H1 (cell line): ENCODE data around the gene ABI3BP. TPM values are rescaled to one million over a fixed set of nuclear protein-coding genes. Genes with fewer than 3 reads are reported as not detected.

ENCODE experiments used
- CTCF ChIA-PET: fragments of 300-600 bp; sonication (Branson Sonifier 250); formaldehyde crosslinking; loops from one replicate; lab custom pipeline; 2021; ENCODE audit not compliant: partially characterized antibody; lab: Charles Lee
- POLR2A ChIA-PET: fragments of 300-600 bp; sonication (Branson Sonifier 250); formaldehyde crosslinking; loops from one replicate; lab custom pipeline; 2021; ENCODE audit warnings: inconsistent platforms; ENCODE audit not compliant: partially characterized antibody; lab: Charles Lee
- DNase-seq, 2 experiments: peaks; one replicate each; pipeline versions ENCODE4 v3.0.0 to v3.0.0-alpha.2; 2010 to 2022; ENCODE audit warnings: low spot score in 2 of 2, low read depth in 1 of 2, mixed read lengths in 1 of 2
- FAIRE-seq: peaks from 2 replicates; lab custom pipeline; 2011; peaks lifted over from hg19 to GRCh38; lab: Jason Lieb, UNC
- H2AFZ ChIP-seq: 2 replicates; pipeline ENCODE4 v1.8.1; 2012; ENCODE audit warnings: low read length, inconsistent platforms
- H2AK5ac ChIP-seq: 2 replicates; pipeline ENCODE4 v1.6.1; 2013; ENCODE audit warnings: low read depth, low read length
- H2BK120ac ChIP-seq: replicated peaks from 2 replicates; pipeline ENCODE3; 2013; ENCODE audit warnings: low read depth, low read length, inconsistent platforms
- H2BK12ac ChIP-seq: 2 replicates; pipeline ENCODE4 v1.6.1; 2013; ENCODE audit warnings: low read depth, low read length
- H2BK15ac ChIP-seq: 2 replicates; pipeline ENCODE4 v1.6.1; 2013; ENCODE audit warnings: low read length
- H2BK20ac ChIP-seq: 2 replicates; pipeline ENCODE4 v1.6.1; 2013; ENCODE audit warnings: low read length
- H2BK5ac ChIP-seq: 2 replicates; pipeline ENCODE4 v1.6.1; 2013; ENCODE audit warnings: low read depth, low read length
- H3K14ac ChIP-seq: 2 replicates; pipeline ENCODE4 v1.6.1; 2013; ENCODE audit warnings: inconsistent platforms; ENCODE audit not compliant: insufficient read length
- H3K18ac ChIP-seq: 2 replicates; pipeline ENCODE4 v1.6.1; 2013; ENCODE audit warnings: low read length; ENCODE audit errors: extremely low read depth
- H3K23ac ChIP-seq: 2 replicates; pipeline ENCODE4 v1.6.1; 2013; ENCODE audit warnings: inconsistent platforms; ENCODE audit not compliant: insufficient read length
- H3K23me2 ChIP-seq: 2 replicates; pipeline ENCODE4 v1.6.1; 2013; ENCODE audit warnings: low read depth, low read length
- H3K27ac ChIP-seq: 2 replicates; pipeline ENCODE4 v1.6.1; 2011; ENCODE audit warnings: low read depth, low read length, inconsistent platforms
- H3K27me3 ChIP-seq, 4 experiments: replicated peaks in 1 of 4; 1 replicate in 1 of 4; 2 replicates in 3 of 4; pipeline versions ENCODE4 v1.6.1 to v1.8.1; 2011 to 2013; ENCODE audit warnings: low read length in 3 of 4, mild to moderate bottlenecking in 3 of 4, inconsistent platforms in 2 of 4, mixed read lengths in 2 of 4, moderate library complexity in 1 of 4; ENCODE audit not compliant: control insufficient read depth in 3 of 4, insufficient read depth in 3 of 4; ENCODE audit errors: extremely low read depth in 1 of 4
- H3K36me3 ChIP-seq, 4 experiments: 2 replicates each; pipeline versions ENCODE4 v1.6.1 to v1.8.1; 2011 to 2013; ENCODE audit warnings: mild to moderate bottlenecking in 4 of 4, low read length in 3 of 4, moderate library complexity in 2 of 4, control low read depth in 1 of 4, inconsistent platforms in 1 of 4; ENCODE audit not compliant: insufficient read depth in 4 of 4, control insufficient read depth in 2 of 4
- H3K4ac ChIP-seq: replicated peaks from 2 replicates; pipeline ENCODE3; 2013; ENCODE audit warnings: low read length, low read depth, mixed read lengths, inconsistent platforms; ENCODE audit not compliant: insufficient read length
- H3K4me1 ChIP-seq, 4 experiments: replicated peaks in 1 of 4; 1 replicate in 1 of 4; 2 replicates in 3 of 4; pipeline versions ENCODE4 v1.6.1 to v1.8.1; 2011 to 2013; ENCODE audit warnings: low read length in 3 of 4, inconsistent platforms in 2 of 4, mixed read lengths in 1 of 4; ENCODE audit not compliant: insufficient read depth in 4 of 4, control insufficient read depth in 3 of 4
- H3K4me2 ChIP-seq, 2 experiments: 2 replicates each; pipeline versions ENCODE4 v1.6.1 to v1.8.1; 2011 to 2013; ENCODE audit warnings: low read depth in 2 of 2, low read length in 2 of 2, control low read depth in 1 of 2, inconsistent platforms in 1 of 2, mild to moderate bottlenecking in 1 of 2; ENCODE audit not compliant: insufficient read depth in 1 of 2
- H3K4me3 ChIP-seq, 4 experiments: fragments of 200-600, 300-600 bp in 1 of 4; sonication (generic), shearing (Covaris generic), sonication (Bioruptor Twin) in 1 of 4; 2 replicates each; pipeline versions ENCODE4 v1.5.1 to v1.8.1; 2011 to 2016; ENCODE audit warnings: low read length in 4 of 4, low read depth in 3 of 4, control low read depth in 2 of 4, inconsistent platforms in 2 of 4, mild to moderate bottlenecking in 2 of 4, mixed read lengths in 1 of 4, moderate library complexity in 1 of 4; ENCODE audit not compliant: insufficient read depth in 2 of 4; ENCODE audit errors: extremely low read depth in 1 of 4
- H3K56ac ChIP-seq: replicated peaks from 2 replicates; pipeline ENCODE3; 2013; ENCODE audit warnings: low read depth, mild to moderate bottlenecking, mixed read lengths, low read length, inconsistent platforms; ENCODE audit not compliant: insufficient read length
- H3K79me1 ChIP-seq: 2 replicates; pipeline ENCODE4 v1.6.1; 2013; ENCODE audit warnings: low read depth, low read length, control low read depth
- H3K79me2 ChIP-seq, 2 experiments: 2 replicates each; pipeline versions ENCODE4 v1.6.1 to v1.8.1; 2012 to 2013; ENCODE audit warnings: low read length in 2 of 2, mild to moderate bottlenecking in 2 of 2, inconsistent platforms in 1 of 2; ENCODE audit not compliant: insufficient read depth in 2 of 2, control insufficient read depth in 1 of 2
- H3K9ac ChIP-seq, 4 experiments: replicated peaks in 1 of 4; 1 replicate in 1 of 4; 2 replicates in 3 of 4; pipeline versions ENCODE4 v1.6.1 to v1.8.1; 2011 to 2013; ENCODE audit warnings: low read depth in 3 of 4, low read length in 3 of 4, control low read depth in 2 of 4, mild to moderate bottlenecking in 2 of 4, moderate library complexity in 2 of 4, inconsistent platforms in 1 of 4; ENCODE audit errors: extremely low read depth in 1 of 4
- H3K9me3 ChIP-seq, 2 experiments: 2 replicates each; pipeline versions ENCODE4 v1.6.1 to v1.8.1; 2012 to 2013; ENCODE audit warnings: mild to moderate bottlenecking in 2 of 2, moderate library complexity in 2 of 2, control low read depth in 1 of 2, inconsistent platforms in 1 of 2, low read depth in 1 of 2, low read length in 1 of 2, mixed read lengths in 1 of 2; ENCODE audit not compliant: insufficient read depth in 2 of 2
- H4K20me1 ChIP-seq, 2 experiments: replicated peaks in 1 of 2; 2 replicates each; pipeline versions ENCODE3 to v1.8.1; 2011 to 2013; ENCODE audit warnings: inconsistent platforms in 2 of 2, low read length in 2 of 2, mild to moderate bottlenecking in 1 of 2; ENCODE audit not compliant: insufficient read depth in 2 of 2, control insufficient read depth in 1 of 2
- H4K5ac ChIP-seq: 2 replicates; pipeline ENCODE4 v1.6.1; 2013; ENCODE audit warnings: low read length, low read depth, mixed read lengths, inconsistent platforms; ENCODE audit not compliant: insufficient read length
- H4K8ac ChIP-seq: 2 replicates; pipeline ENCODE4 v1.8.0; 2013; ENCODE audit warnings: mild to moderate bottlenecking, moderate library complexity, low read length, inconsistent platforms; ENCODE audit not compliant: insufficient read depth; ENCODE audit errors: extremely low read depth
- H4K91ac ChIP-seq: replicated peaks from 2 replicates; pipeline ENCODE3; 2013; ENCODE audit warnings: low read length, mixed read lengths, inconsistent platforms; ENCODE audit not compliant: insufficient read length
- ASH2L ChIP-seq: fragments of 200-600, 300-600 bp; sonication (generic); IDR thresholded peaks from one replicate; pipeline ENCODE4 v1.7.1; 2017; ENCODE audit warnings: low read length
- CBX8 ChIP-seq: fragments of 300-800, 300-1000 bp; sonication (generic); IDR thresholded peaks from 2 replicates; pipeline ENCODE4 v1.7.1; 2016; ENCODE audit warnings: low read depth, low read length, borderline replicate concordance
- CEBPB ChIP-seq: IDR thresholded peaks from 2 replicates; pipeline ENCODE4 v1.6.1; 2012; ENCODE audit warnings: low read depth, low read length
- CHD2 ChIP-seq: IDR thresholded peaks from 2 replicates; pipeline ENCODE4 v1.6.1; 2012; ENCODE audit warnings: low read length, improper control_type of control experiment
- FOSL1 ChIP-seq: IDR thresholded peaks from 2 replicates; pipeline ENCODE4 v1.6.1; 2011; ENCODE audit warnings: mild to moderate bottlenecking, low read depth, low read length, moderate library complexity; ENCODE audit not compliant: insufficient read depth
- GABPA ChIP-seq: IDR thresholded peaks from 2 replicates; pipeline ENCODE4 v1.6.1; 2011; ENCODE audit warnings: mild to moderate bottlenecking, low read length, moderate library complexity, borderline replicate concordance; ENCODE audit not compliant: insufficient read depth
- HDAC6 ChIP-seq: IDR thresholded peaks from one replicate; pipeline ENCODE4 v1.7.1; 2012; ENCODE audit warnings: low read depth, mild to moderate bottlenecking, inconsistent platforms, low read length, moderate library complexity
- KDM4A ChIP-seq: IDR thresholded peaks from one replicate; pipeline ENCODE4 v1.7.1; 2012; ENCODE audit warnings: low read depth, mild to moderate bottlenecking, moderate library complexity, low read length, inconsistent platforms; ENCODE audit not compliant: severe bottlenecking
- POLR2AphosphoS5 ChIP-seq: IDR thresholded peaks from 2 replicates; pipeline ENCODE4 v1.6.1; 2011; ENCODE audit warnings: low read depth, low read length
- RBBP5 ChIP-seq: IDR thresholded peaks from 2 replicates; pipeline ENCODE4 v1.7.1; 2012; ENCODE audit warnings: low read depth, mild to moderate bottlenecking, inconsistent platforms, low read length, moderate library complexity, borderline replicate concordance
- RFX5 ChIP-seq: IDR thresholded peaks from 2 replicates; pipeline ENCODE4 v1.6.1; 2011; ENCODE audit warnings: low read depth, low read length, improper control_type of control experiment, borderline replicate concordance
- SAP30 ChIP-seq: fragments of 300-600 bp; sonication (generic); IDR thresholded peaks from 2 replicates; pipeline ENCODE4 v1.7.1; 2012; ENCODE audit warnings: low read length, moderate library complexity, mild to moderate bottlenecking, inconsistent platforms; ENCODE audit not compliant: insufficient read depth, insufficient replicate concordance
- SIRT6 ChIP-seq: IDR thresholded peaks from one replicate; pipeline ENCODE4 v1.7.1; 2012; ENCODE audit warnings: low read length, inconsistent platforms
- SP4 ChIP-seq: IDR thresholded peaks from 2 replicates; pipeline ENCODE4 v1.6.1; 2012; ENCODE audit warnings: low read length, inconsistent platforms
- ZNF274 ChIP-seq: IDR thresholded peaks from 2 replicates; pipeline ENCODE4 v1.7.0; 2012; ENCODE audit warnings: low read length, borderline replicate concordance; ENCODE audit errors: extremely low read depth
- WGBS, 2 experiments: shearing (Covaris generic) in 1 of 2; methylation state at CpG; one replicate each; pipeline versions ENCODE4 v1.1.6 to v1.1.7; 2013 to 2015; ENCODE audit warnings: low lambda C conversion rate in 2 of 2, mixed read lengths in 2 of 2, inconsistent platforms in 1 of 2, low coverage in 1 of 2, missing lambda C conversion rate in 1 of 2; ENCODE audit not compliant: insufficient replicate concordance in 2 of 2, insufficient coverage in 1 of 2, insufficient read length in 1 of 2; ENCODE audit errors: extremely low coverage in 1 of 2, missing lambda C conversion rate in 1 of 2; 5-methylcytosine and 5-hydroxymethylcytosine counted together
- polyA plus RNA-seq, 7 experiments: library from polyadenylated mRNA; depleted of rRNA in 3 of 7; stranded (reverse) in 5 of 7; unstranded in 2 of 7; fragments of >200 nt in 5 of 7; fragments of 200-250 nt in 2 of 7; gene quantifications; 1 replicate in 5 of 7; 2 replicates in 1 of 7; 4 replicates in 1 of 7; pipeline versions ENCODE4 v1.2.1 to v1.2.3, GENCODE V29; 2011 to 2013; ENCODE audit warnings: missing spikeins in 2 of 7, mixed read lengths in 2 of 7
- total RNA-seq: library from RNA; stranded (reverse); fragmentation: NEBNext Ultra II Directional; extraction: Animal tissue kit (Norgen Biotek cat#: 25700); gene quantifications from 2 replicates; pipeline ENCODE4 v1.2.1, GENCODE V29; 2021

The ABI3BP gene
- total and polyA plus RNA-seq, 2 of the 8 experiments (the other 6 are each of a cell fraction or from before 2014, with no cell fraction given): 0.08 to 0.32 TPM

DNA sequence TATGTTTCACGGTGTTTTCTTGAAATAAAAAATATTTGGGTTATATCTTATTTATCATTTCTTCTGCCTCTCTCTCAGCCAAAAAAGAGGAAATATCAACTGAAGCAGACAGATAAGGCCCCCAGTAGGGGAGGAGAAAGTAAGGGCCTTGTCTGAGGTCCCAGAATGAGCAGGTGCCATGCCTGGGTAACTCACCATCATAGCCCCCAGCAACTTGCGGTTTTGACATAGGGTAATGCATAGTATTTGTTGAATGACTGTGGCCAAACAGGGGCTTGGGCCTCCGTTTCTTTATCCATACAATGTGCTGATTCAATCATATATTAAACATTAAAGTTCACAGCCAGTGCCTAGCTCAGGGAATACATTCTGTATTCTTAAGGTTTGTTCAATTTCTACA is 119.6 kb downstream of the ABI3BP start:
- H3K18ac ChIP-seq: no peak overlapping the region
- H3K36me3 ChIP-seq: no peaks in the 10 kb centered on the region
- TF ChIP-seq KDM4A: no peak
- no peak for TF ChIP-seq SP4
- no peak for TF ChIP-seq RBBP5
- no peak for TF ChIP-seq FOSL1
- TF ChIP-seq POLR2AphosphoS5: no peak
- TF ChIP-seq CBX8: no peak
- TF ChIP-seq GABPA: no peak
- TF ChIP-seq CEBPB: no peak
- no peak for TF ChIP-seq CHD2
- no peak for TF ChIP-seq SAP30
- no peak for TF ChIP-seq RFX5
- no peak for TF ChIP-seq ASH2L
- no peak for TF ChIP-seq SIRT6
- TF ChIP-seq ZNF274: no peak
- no peak for TF ChIP-seq HDAC6
- POLR2A ChIA-PET: no interaction called here
- H4K8ac ChIP-seq: no peak overlapping the region
- H4K91ac ChIP-seq: no peak overlapping the region
- FAIRE-seq (no peak), DNase-seq (no peak)
- H3K14ac ChIP-seq: no peak overlapping the region
- H3K79me2 ChIP-seq: no peaks in the 10 kb centered on the region
- no peak overlapping the region for H3K27ac ChIP-seq
- H2BK12ac ChIP-seq: no peak overlapping the region
- H3K4me2 ChIP-seq: no peak overlapping the region
- 81% methylated on average over 3 of the region's 3 CpGs; no CpG with 5 or more reads in 1 of the 2 experiments for WGBS, 2 experiments
- H2BK15ac ChIP-seq: no peak overlapping the region
- H3K9me3 ChIP-seq: no peaks in the 10 kb centered on the region
- H2BK120ac ChIP-seq: no peak overlapping the region
- H2BK20ac ChIP-seq: no peak overlapping the region
- H3K4ac ChIP-seq: no peak overlapping the region
- H3K23me2 ChIP-seq: no peaks in the 10 kb centered on the region
- no peak overlapping the region for H2BK5ac ChIP-seq
- no peak overlapping the region for H2AK5ac ChIP-seq
- H2AFZ ChIP-seq: no peak overlapping the region; the same call in 1 of the 2 replicates
- CTCF ChIA-PET: interaction anchor here (1.5 kb wide), 1 partner anchor 28 kb away, joined by 3 read pairs; no protein-coding TSS in a partner anchor
- H4K20me1 ChIP-seq: no peaks in the 10 kb centered on the region
- H3K4me1 ChIP-seq: no peaks in the 10 kb centered on the region
- no peak overlapping the region for H3K56ac ChIP-seq
- H3K23ac ChIP-seq: no peak overlapping the region
- no peak overlapping the region for H3K4me3 ChIP-seq
- H3K9ac ChIP-seq: no peak overlapping the region
- peaks cover 0 to 1% (median 0%) of the 10 kb centered on the region in 4 experiments; a peak in 1 of 7 replicates for H3K27me3 ChIP-seq
- H3K79me1 ChIP-seq: no peaks in the 10 kb centered on the region
- H4K5ac ChIP-seq: no peak overlapping the region
